Ishikawa (cell line): ENCODE measurements around the gene ANKRD12.

Source experiments
- EGR1 ChIP-seq: IDR thresholded peaks from 2 replicates; pipeline ENCODE4 v1.6.1; 2012
- REST ChIP-seq: IDR thresholded peaks from 2 replicates; pipeline ENCODE4 v1.6.1; 2012; ENCODE audit warnings: low read depth, mild to moderate bottlenecking
- TCF12 ChIP-seq: IDR thresholded peaks from 2 replicates; pipeline ENCODE4 v1.6.1; 2012; ENCODE audit warnings: low read depth
- YY1 ChIP-seq: IDR thresholded peaks from 2 replicates; pipeline ENCODE4 v1.6.1; 2012; ENCODE audit warnings: low read depth
- ZBTB7A ChIP-seq: IDR thresholded peaks from 2 replicates; pipeline ENCODE4 v1.6.1; 2012; ENCODE audit warnings: low read depth
- TF ChIP-seq, protein P1 (sequence below): IDR thresholded peaks from 2 replicates; pipeline ENCODE4 v1.6.1; 2012

- TF ChIP-seq ZBTB7A (no peak), EGR1 (no peak), REST (no peak), TCF12 (no peak), YY1 (no peak)
- TF ChIP-seq, protein P1, sequence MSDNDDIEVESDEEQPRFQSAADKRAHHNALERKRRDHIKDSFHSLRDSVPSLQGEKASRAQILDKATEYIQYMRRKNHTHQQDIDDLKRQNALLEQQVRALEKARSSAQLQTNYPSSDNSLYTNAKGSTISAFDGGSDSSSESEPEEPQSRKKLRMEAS, result no peak
Observed at GRCh38 chr18:9106800-9107584, 29.6 kb upstream of the ANKRD12 start.
